Mucosa of rectum (tissue), 2 donors: ENCODE data around the gene SH3RF3.

Experiments used
- H3K27ac ChIP-seq, 2 donors: one replicate each; pipeline ENCODE4 v1.7.0; 2013; ENCODE audit warnings: inconsistent platforms in 2 of 2, low read depth in 2 of 2, low read length in 2 of 2
- H3K27me3 ChIP-seq, 2 donors: one replicate each; pipeline ENCODE4 v1.7.0; 2013; ENCODE audit warnings: low read length in 2 of 2; ENCODE audit not compliant: control insufficient read depth in 2 of 2, insufficient read depth in 2 of 2
- H3K36me3 ChIP-seq, 2 donors: one replicate each; pipeline ENCODE4 v1.7.0; 2013; ENCODE audit warnings: low read length in 2 of 2; ENCODE audit not compliant: control insufficient read depth in 2 of 2, insufficient read depth in 2 of 2
- H3K4me1 ChIP-seq, 2 donors: one replicate each; pipeline ENCODE4 v1.7.0; 2013; ENCODE audit warnings: low read length in 2 of 2, mild to moderate bottlenecking in 1 of 2; ENCODE audit not compliant: control insufficient read depth in 2 of 2, insufficient read depth in 2 of 2
- H3K4me3 ChIP-seq, 2 donors: one replicate each; pipeline ENCODE4 v1.7.0; 2013; ENCODE audit warnings: low read length in 2 of 2
- H3K9ac ChIP-seq, 2 donors: one replicate each; pipeline ENCODE4 v1.7.0; 2013; ENCODE audit warnings: low read length in 2 of 2, low read depth in 1 of 2, mild to moderate bottlenecking in 1 of 2
- H3K9me3 ChIP-seq, 2 donors: one replicate each; pipeline ENCODE4 v1.7.0; 2013; ENCODE audit warnings: low read length in 2 of 2; ENCODE audit not compliant: control insufficient read depth in 2 of 2
- donor health status: healthy.
- donor health status: Normal muscosa, but diverticular disease.

Gene SH3RF3

GRCh38 chr2:109376115-109376514 lies 247.1 kb downstream of the SH3RF3 start:
- Histone ChIP-seq H3K36me3 (no peaks in the 10 kb centered on the region), H3K4me3 (no peak overlapping the region), H3K27me3 (no peaks in the 10 kb centered on the region), H3K9me3 (no peaks in the 10 kb centered on the region), H3K27ac (peak overlapping the region; percentile 62 to 84), H3K9ac (no peak overlapping the region), H3K4me1 (peaks cover 7 to 17% of the 10 kb centered on the region in 2 donors)

- H3K36me3 ChIP-seq, result no peaks in the 10 kb centered on the region
Observed at GRCh38 chr2:109376796-109377495, 247.9 kb downstream of the SH3RF3 start.

GRCh38 chr2:109377976-109378375 lies 249.0 kb downstream of the SH3RF3 start:
- Histone ChIP-seq H3K27me3 (no peaks in the 10 kb centered on the region), H3K9ac (no peak overlapping the region), H3K36me3 (no peaks in the 10 kb centered on the region), H3K4me3 (no peak overlapping the region), H3K27ac (no peak overlapping the region), H3K9me3 (no peaks in the 10 kb centered on the region), H3K4me1 (peaks cover 5 to 15% of the 10 kb centered on the region in 2 donors)

More at GRCh38 chr2:109376796-109377495, 247.9 kb downstream of the SH3RF3 start:
- Histone ChIP-seq H3K4me3 (no peak overlapping the region), H3K27ac (no peak overlapping the region), H3K9ac (no peak overlapping the region), H3K4me1 (peaks cover 7 to 17% of the 10 kb centered on the region in 2 donors), H3K27me3 (no peaks in the 10 kb centered on the region), H3K9me3 (no peaks in the 10 kb centered on the region)

GRCh38 chr2:109378682-109379081 lies 249.7 kb downstream of the SH3RF3 start:
- H3K27me3 ChIP-seq, result no peaks in the 10 kb centered on the region
- H3K9ac ChIP-seq, result no peak overlapping the region
- peaks cover 5 to 11% of the 10 kb centered on the region in 2 donors for H3K4me1 ChIP-seq
- no peak overlapping the region for H3K4me3 ChIP-seq
- no peaks in the 10 kb centered on the region for H3K36me3 ChIP-seq
- no peaks in the 10 kb centered on the region for H3K9me3 ChIP-seq
- H3K27ac ChIP-seq, result no peak overlapping the region

- Histone ChIP-seq H3K4me3 (no peak overlapping the region), H3K9me3 (no peaks in the 10 kb centered on the region), H3K27me3 (no peaks in the 10 kb centered on the region), H3K36me3 (no peaks in the 10 kb centered on the region), H3K9ac (no peak overlapping the region), H3K27ac (no peak overlapping the region), H3K4me1 (peaks cover 5 to 9% of the 10 kb centered on the region in 2 donors)
Observed at GRCh38 chr2:109379507-109379906, 250.5 kb downstream of the SH3RF3 start.

GRCh38 chr2:109380502-109381326 lies 251.7 kb downstream of the SH3RF3 start:
- Histone ChIP-seq H3K4me1 (peaks cover 3 to 5% of the 10 kb centered on the region in 2 donors), H3K9me3 (no peaks in the 10 kb centered on the region), H3K27me3 (no peaks in the 10 kb centered on the region), H3K4me3 (no peak overlapping the region), H3K27ac (no peak overlapping the region), H3K36me3 (no peaks in the 10 kb centered on the region), H3K9ac (no peak overlapping the region)

GRCh38 chr2:109381327-109381820 lies 252.4 kb downstream of the SH3RF3 start:
- H3K36me3 ChIP-seq, result no peaks in the 10 kb centered on the region
- H3K27ac ChIP-seq, result no peak overlapping the region
- no peaks in the 10 kb centered on the region for H3K4me1 ChIP-seq
- H3K9ac ChIP-seq, result no peak overlapping the region
- H3K4me3 ChIP-seq, result no peak overlapping the region
- H3K9me3 ChIP-seq, result no peaks in the 10 kb centered on the region
- H3K27me3 ChIP-seq, result no peaks in the 10 kb centered on the region

- no peaks in the 10 kb centered on the region for H3K27me3 ChIP-seq
- H3K9ac ChIP-seq, result no peak overlapping the region
- no peak overlapping the region for H3K27ac ChIP-seq
- H3K4me1 ChIP-seq, result no peaks in the 10 kb centered on the region
- H3K9me3 ChIP-seq, result no peaks in the 10 kb centered on the region
- H3K4me3 ChIP-seq, result no peak overlapping the region
- H3K36me3 ChIP-seq, result no peaks in the 10 kb centered on the region
Observed at GRCh38 chr2:109382226-109382895, 253.4 kb downstream of the SH3RF3 start.

GRCh38 chr2:109382951-109383350 lies 253.9 kb downstream of the SH3RF3 start:
- Histone ChIP-seq H3K9me3 (no peaks in the 10 kb centered on the region), H3K4me1 (no peaks in the 10 kb centered on the region), H3K9ac (no peak overlapping the region), H3K36me3 (no peaks in the 10 kb centered on the region), H3K27ac (no peak overlapping the region), H3K4me3 (no peak overlapping the region), H3K27me3 (no peaks in the 10 kb centered on the region)
